Measurements from ENCODE around the gene ZCCHC14.

ZCCHC14 gene

GRCh38 chr16:87492721-87493607 is at the start of gene ZCCHC14:
TSS of gene ZCCHC14 (minus strand) at chr16:87493024. CDS start at chr16:87492238, 786 bp downstream.
- H3K27ac ChIP-seq = peak within 1 kb of the TSS; percentile 48
- TF ChIP-seq CTCF (IDR thresholded peaks at IDR 0.05) (no peak), ZFX (IDR thresholded peaks at IDR 0.05; ENCODE audit: borderline replicate concordance) (no peak)

- no peak overlapping the region for H3K27ac ChIP-seq
- no peak for TF ChIP-seq ZFX (IDR thresholded peaks at IDR 0.05; ENCODE audit: borderline replicate concordance)
These were observed 49.0 kb upstream of the ZCCHC14 start for GRCh38 chr16:87541872-87542234.

- H3K27ac ChIP-seq = no peak overlapping the region
- TF ChIP-seq ZFX (IDR thresholded peaks at IDR 0.05; ENCODE audit: borderline replicate concordance) (no peak), CTCF (IDR thresholded peaks at IDR 0.05) (no peak)
These were observed 48.5 kb upstream of the ZCCHC14 start for GRCh38 chr16:87541147-87541871.

- H3K27ac ChIP-seq = no peak overlapping the region
- TF ChIP-seq CTCF (IDR thresholded peaks at IDR 0.05) = no peak
These were observed 48.0 kb upstream of the ZCCHC14 start for GRCh38 chr16:87540897-87541146.

GRCh38 chr16:87540072-87540896 is 47.5 kb upstream of the ZCCHC14 start:
- TF ChIP-seq ZFX (IDR thresholded peaks at IDR 0.05; ENCODE audit: borderline replicate concordance) = no peak
- no peak overlapping the region for H3K27ac ChIP-seq

- TF ChIP-seq CTCF (IDR thresholded peaks at IDR 0.05) = no peak
- TF ChIP-seq ZFX (IDR thresholded peaks at IDR 0.05; ENCODE audit: borderline replicate concordance) = no peak
- no peak overlapping the region for H3K27ac ChIP-seq
These were observed 46.3 kb upstream of the ZCCHC14 start for GRCh38 chr16:87539113-87539512.

- H3K27ac ChIP-seq = no peak overlapping the region
- TF ChIP-seq CTCF (IDR thresholded peaks at IDR 0.05) (no peak), ZFX (IDR thresholded peaks at IDR 0.05; ENCODE audit: borderline replicate concordance) (no peak)
These were observed 45.8 kb upstream of the ZCCHC14 start for GRCh38 chr16:87538594-87538993.

- H3K27ac ChIP-seq = no peak overlapping the region
- no peak for TF ChIP-seq ZFX (IDR thresholded peaks at IDR 0.05; ENCODE audit: borderline replicate concordance)
- TF ChIP-seq CTCF (IDR thresholded peaks at IDR 0.05) = no peak
These were observed 45.3 kb upstream of the ZCCHC14 start for GRCh38 chr16:87538160-87538559.

All from 22Rv1 (cell line).